ENCODE measurements around the gene HEXD.

Gene HEXD

DNA sequence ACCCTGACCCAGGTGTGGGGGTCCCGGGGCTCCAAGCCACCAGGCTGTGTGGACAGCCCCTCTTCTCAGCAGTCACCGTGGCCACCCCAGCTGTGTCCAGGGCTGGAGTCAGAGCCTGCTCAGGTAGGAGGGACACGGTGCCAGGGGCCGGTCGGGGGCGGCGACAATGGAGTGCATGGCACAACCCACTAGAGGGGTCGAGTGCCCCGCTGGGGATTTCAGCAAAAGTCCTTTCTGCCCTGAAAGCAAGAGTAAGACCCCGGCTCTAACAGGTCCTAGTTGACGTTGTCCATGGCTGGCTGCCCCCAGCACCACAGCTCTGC lies 35.3 kb upstream of the HEXD start:
- no peak for DNase-seq

- no peak for DNase-seq
Measured at GRCh38 chr17:82383411-82383810, 34.7 kb upstream of the HEXD start.

- DNase-seq: no peak
Measured at GRCh38 chr17:82384051-82384729, 34.0 kb upstream of the HEXD start.

GRCh38 chr17:82384730-82385481 lies 33.2 kb upstream of the HEXD start:
- peak; percentile 26 for DNase-seq

DNA sequence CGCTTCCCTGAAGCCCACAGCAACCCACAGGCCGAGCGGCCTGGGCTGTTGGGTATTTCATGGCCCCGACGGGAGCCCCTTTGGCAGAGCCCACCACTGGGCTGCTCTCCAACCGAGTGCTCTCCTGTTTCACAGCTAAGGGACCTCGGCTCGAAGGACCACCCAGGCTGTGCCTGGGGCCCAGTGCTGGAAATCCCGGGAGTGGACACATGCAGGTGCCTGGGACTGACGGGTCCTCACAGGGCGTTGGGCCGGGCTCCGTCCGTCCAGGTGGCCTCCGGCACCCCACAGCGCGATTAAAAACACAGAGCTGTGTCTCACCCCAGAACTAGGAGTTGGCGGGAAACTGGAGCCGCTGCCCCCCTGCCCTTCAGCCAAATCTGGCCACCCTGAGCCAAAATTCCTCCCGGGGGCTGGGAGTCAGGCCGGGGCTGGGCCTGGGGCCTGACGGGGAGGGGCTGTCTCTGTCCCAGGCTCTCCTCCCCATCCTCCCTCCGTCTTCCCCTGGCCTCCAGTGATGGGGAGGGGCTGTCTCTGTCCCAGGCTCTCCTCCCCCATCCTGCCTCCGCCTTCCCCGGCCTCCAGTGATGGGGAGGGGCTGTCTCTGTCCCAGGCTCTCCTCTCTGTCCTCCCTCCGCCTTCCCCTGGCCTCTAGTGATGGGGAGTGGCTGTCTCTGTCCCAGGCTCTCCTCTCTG lies 32.4 kb upstream of the HEXD start:
- no peak for DNase-seq

GRCh38 chr17:82386255-82386831 lies 31.8 kb upstream of the HEXD start:
- DNase-seq: no peak

GRCh38 chr17:82386881-82387704 lies 31.1 kb upstream of the HEXD start:
- no peak for DNase-seq

DNA sequence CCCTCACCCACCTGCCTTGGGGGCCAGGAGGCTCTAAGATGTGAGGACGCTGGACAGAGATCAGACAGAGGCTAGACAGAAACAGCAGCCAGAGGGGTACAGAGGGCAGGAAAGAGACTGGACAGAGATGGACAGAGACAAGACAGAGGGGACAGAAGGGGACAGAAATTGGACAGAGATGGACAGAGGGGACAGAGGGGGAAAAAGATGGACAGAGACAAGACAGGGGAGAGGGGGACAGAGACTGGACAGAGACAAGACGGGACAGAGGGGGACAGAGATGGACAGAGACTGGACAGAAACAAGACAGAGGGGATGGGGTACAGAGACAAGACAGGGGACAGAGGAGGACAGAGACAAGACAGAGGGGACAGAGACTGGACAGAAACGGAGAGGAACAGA lies 30.4 kb upstream of the HEXD start:
- no peak for DNase-seq

DNA sequence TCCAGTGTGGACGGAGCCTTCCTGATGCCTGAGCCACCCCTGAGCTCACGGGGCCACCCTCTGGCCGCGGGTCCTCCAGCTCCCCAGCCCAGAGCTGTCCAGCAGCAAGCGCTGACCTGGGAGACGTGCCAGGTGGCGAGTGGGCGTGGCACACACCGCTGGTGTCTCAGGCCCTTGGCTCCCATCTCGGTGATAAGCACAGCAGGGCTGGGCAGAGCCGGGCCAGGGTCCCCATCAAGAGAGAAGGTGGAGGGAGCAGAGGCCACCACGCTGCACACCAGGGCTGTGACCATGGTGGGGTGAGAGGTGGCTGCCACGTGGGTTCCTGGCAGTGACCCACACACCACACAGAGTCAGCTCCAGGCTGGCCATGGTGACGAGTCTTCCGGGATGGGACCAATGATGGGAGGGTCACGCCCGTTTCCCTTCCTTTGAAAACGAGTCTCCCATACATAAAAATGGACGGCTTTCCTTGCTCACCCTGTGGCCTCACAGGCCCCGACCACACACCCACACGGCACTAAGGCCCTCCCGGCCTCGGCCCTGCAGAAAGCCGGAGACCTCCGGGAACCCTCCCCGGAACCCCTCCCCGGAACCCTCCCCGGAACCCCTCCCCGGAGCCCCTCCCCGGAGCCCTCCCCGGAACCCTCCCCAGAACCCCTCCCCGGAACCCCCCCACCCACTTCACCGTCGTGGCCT lies 29.8 kb upstream of the HEXD start:
- DNase-seq: no peak

DNA sequence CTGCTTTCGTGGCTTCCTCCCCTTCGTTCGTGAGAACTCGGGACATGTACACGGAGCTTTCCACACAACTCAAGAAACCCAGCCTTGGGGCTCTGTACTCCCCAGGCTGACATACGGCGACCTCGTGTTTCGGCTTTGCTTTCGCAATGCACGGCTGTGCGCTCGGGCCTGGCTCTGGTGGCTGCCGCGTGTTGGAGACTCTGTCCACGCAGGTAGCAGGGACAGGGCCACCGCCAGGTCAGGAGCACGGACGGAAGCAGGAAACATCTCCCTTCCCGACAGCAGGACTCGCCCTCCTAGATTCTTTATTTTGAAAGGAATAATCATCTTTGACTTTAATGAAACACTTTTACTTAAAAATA lies 29.2 kb upstream of the HEXD start:
- DNase-seq: no peak

GRCh38 chr17:82389379-82389778 lies 28.8 kb upstream of the HEXD start:
- no peak for DNase-seq

GRCh38 chr17:82390015-82390859 lies 27.9 kb upstream of the HEXD start:
- DNase-seq: no peak

GRCh38 chr17:82390860-82391435 lies 27.2 kb upstream of the HEXD start:
- no peak for DNase-seq

DNA sequence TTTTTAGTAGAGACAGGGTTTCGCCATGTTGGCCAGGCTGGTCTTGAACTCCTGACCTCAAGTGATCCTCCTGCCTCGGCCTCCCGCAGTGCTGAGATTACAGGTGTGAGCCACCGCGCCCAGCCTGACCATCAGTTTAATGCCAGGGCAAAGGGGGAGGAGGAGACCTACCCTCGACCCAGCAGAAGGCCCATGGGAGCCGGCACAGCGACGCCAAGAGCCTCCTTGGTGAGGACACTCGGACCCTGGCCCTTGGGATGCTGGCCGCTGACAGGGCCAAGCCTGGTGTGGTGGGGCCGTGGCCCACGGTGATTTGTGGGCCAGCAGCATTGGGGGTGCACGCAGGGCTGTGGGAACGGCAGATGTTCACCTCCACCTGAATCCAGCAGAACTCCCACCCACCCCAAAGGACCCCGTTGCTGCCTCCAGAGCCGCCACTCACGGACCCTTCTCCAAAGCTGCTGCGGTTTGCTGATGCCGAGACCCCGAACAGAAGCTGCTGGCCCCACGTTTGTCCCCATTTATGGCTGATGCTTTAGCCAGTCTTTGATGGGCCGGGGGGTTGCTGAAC lies 26.6 kb upstream of the HEXD start:
- DNase-seq: no peak

- no peak for DNase-seq
Measured at GRCh38 chr17:82392209-82392920, 25.8 kb upstream of the HEXD start.

DNA sequence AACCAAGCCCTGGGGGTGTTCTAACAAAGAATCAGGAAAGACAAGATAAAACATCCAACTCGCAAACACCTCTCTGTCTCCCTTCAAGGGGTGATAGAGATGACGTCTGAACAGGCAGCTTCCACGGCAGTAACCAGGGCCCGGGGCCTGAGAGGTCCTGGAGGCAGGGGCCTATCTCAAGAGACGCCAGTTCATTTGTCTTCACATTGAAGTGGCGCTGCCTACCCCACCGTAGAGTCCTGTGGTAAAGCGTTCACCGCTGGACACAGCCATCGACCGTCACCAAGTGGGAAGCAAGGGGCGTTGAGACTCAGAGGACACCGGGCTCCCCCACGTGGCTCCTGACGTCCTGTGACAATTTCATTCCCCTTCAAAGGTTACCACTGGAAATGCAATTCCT lies 25.2 kb upstream of the HEXD start:
- DNase-seq: no peak

GRCh38 chr17:82394278-82394677 lies 23.9 kb upstream of the HEXD start:
- no peak for DNase-seq

GRCh38 chr17:82396601-82397435 lies 21.3 kb upstream of the HEXD start:
- no peak for DNase-seq
